GM18502 (cell line): ENCODE results near the gene MREG.
"Not testable (repeated sequence)": the region's sequence is repeated elsewhere in the genome, so short reads cannot be mapped to it uniquely, and the experiment has no call there.

Experiments used
- ATAC-seq: cut with Tn5 transposase; IDR thresholded peaks from one replicate; pipeline ENCODE4 v1.9.1; 2021; ENCODE audit warnings: mild to moderate bottlenecking; ENCODE audit not compliant: unreplicated experiment, poor library complexity

The MREG gene

GRCh38 chr2:215926992-215927391 lies 86.4 kb downstream of the MREG start:
- not testable (repeated sequence) for ATAC-seq

GRCh38 chr2:215921895-215922294 lies 91.5 kb downstream of the MREG start:
- no peak for ATAC-seq

DNA sequence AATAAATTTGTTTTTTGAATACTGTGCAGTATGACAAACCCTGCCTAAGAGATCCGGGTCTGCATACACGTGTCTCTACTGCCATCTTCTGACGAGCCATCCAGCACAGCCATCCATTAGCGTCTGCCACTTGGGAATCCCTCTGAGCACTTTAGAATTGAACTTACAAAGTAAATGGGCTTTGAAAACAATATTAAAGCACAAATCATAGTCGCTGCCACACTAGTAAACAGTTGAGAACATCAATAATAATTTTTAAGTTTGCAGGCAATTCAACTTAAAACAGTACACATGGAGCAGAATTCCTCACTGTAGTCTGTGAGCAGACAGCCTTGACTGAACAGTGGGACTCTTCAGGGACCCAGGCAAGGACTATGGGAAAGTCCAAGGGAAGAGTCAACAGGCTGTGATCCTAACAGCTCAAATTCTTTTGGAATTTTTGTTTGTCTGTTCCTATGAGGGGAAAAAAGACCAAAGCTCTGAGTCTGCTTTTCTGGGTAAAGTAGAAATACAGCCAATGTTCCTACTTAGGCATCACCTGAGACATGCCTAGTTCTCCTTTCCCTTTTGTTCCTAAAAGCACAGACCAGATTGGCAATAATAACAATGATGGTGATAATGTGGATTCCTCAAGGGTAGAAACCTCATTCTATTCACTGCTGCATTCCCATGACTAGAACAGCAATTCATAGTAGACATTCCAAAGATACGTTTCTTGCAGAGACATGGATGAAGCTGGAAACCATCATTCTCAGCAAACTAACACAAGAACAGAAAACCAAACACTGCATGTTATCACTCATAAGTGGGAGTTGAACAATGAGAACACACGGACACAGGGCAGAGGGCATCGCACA lies 92.9 kb downstream of the MREG start:
- peak; percentile 67 for ATAC-seq

GRCh38 chr2:215919624-215920243 lies 93.6 kb downstream of the MREG start:
- ATAC-seq: no peak

DNA sequence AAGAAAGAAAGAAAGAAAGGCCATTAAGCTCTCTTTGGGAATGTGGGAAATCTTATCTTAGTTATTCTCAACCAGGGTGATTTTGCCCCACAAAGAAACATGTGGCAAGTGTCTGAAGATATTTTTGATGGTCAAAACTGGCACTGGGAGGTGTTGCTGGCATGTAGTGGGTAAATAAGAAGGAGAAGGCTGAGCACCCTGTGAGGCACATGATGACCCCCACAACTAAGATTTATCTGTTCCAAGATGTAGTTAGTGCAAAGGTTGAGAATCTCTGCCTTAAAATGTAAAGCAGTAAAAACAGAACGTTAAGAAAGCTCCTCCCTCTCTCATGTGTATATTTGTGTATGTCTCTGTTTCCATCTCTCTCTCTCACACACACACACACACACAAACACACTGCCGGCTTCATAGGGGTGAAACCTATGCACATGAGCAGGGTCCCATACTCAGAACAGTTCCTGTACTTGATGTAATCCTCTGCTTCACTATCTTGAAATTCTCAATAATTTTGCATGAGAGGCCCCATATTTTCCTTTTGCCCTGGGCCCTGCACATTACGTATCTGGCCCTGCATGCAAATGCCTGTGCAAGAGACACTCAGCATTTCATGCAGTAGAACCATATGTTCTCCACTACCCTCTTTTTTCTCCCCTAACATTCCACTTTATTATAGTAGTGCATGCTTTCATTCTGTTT lies 94.3 kb downstream of the MREG start:
- ATAC-seq: no peak

GRCh38 chr2:215917953-215918620 lies 95.3 kb downstream of the MREG start:
- peak; percentile 79 for ATAC-seq

- no peak for ATAC-seq
Measured at GRCh38 chr2:215915441-215915840, 97.9 kb downstream of the MREG start.

- ATAC-seq: no peak
Measured at GRCh38 chr2:215914777-215915165, 98.6 kb downstream of the MREG start.

DNA sequence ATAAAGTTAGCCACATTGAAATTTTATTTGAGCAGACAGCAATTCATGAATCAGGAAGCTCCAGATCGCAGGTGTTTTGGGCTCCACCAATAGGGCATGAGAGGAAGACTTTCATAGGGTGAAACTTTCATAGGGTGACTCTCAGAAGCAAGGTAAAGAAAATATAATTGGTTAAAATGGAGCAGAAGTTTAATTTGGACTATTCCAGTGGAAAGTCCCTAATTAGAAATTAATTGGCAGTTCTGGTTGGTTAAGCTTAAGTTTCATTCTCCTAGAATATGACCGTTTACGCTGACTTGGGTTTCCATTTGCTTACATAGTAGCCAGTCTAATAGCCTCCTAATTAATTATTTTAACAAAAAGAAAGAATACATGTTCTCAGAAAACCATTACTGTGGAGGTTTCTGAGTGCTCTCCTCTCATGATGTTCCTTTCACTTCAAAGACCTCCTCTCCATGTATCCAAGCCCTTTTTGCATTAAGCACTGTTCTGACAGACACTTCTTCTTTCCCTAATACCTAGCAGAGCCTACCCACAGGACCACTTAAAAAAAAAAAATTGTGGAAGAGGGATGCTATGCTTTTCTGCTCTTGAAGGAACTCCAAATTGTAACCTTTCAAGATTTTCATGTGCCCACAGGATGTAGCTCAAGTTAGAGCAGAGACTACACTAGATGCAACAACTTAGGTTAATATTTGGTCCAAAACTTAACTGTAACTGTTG lies 99.1 kb downstream of the MREG start:
- no peak for ATAC-seq

GRCh38 chr2:215912299-215912842 lies 101.0 kb downstream of the MREG start:
- ATAC-seq: no peak

GRCh38 chr2:215911301-215912085 lies 101.9 kb downstream of the MREG start:
- ATAC-seq: no peak

DNA sequence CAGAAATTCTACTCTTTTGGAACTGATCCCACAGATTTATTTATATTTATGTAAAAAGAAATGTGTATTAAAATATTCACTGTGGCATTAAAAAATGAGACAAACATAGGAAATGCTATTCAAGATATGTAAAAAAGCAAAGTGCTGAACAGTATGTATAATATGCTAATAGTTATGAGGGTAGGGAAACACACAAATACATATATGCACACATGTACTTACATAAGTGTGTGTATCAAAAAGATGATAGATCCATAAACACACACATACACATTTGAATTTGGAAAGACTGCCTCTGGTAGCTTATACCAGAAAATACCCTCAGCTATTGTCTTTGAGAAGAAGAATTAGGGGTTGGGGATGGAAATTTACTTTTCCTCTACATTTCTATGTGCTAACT lies 103.2 kb downstream of the MREG start:
- no peak for ATAC-seq

- no peak for ATAC-seq
Measured at GRCh38 chr2:215907147-215907546, 106.2 kb downstream of the MREG start.

DNA sequence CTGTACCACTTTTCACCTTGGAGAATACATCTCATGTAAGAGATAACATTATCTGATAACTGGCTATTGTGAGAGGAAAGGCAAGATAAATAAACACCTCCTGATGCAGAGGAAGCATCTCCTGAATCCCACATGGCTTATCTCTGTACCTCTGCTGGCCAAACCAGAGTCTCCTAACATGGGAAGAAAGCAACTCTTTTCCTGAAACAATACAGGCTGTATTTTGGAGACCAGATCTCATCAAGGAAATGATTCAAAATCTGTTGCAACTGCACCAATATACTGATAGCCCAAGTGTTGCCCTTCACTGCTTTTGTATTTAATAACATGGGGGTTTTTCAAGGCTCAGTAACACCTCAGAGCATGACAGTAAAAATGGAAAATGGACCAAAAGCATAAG lies 106.9 kb downstream of the MREG start:
- no peak for ATAC-seq

DNA sequence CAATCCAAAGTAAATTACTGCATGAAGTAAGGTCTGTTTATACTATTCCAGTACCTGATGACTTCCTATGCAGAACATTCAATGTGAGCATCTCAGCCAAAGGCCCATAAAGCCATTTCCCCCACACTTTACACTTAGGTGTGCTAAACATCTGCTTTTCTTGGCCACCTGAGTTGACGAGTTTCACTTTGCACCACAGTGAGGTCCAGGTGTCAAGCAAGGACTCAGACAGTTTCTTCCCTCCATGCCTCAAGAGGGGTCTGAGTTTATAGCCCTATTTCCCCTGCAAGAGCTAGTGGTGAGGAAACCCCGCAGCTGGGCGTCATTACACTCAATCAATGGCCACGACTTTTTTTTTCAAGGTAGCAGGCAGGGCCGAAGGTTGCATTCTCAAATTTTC lies 107.7 kb downstream of the MREG start:
- ATAC-seq: no peak

DNA sequence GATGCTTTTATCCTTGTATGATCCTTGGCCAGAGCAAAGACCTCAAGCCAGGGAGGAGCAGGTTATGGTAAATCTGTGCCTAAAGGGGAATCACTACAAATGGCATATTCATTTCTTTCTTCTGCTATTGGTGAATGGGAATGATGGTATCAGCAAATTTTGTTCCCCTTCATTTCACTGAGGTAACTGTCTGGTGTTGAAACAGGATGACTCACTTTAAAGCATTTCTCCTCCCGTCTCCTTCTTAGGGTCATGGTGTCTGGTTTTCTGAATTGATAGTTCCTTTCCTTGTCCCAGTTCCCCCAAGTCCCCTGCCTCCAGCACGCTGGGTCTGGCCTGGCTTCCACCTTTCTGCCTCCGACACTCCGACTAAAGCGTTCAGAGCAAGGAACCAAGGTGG lies 109.2 kb downstream of the MREG start:
- ATAC-seq: no peak

DNA sequence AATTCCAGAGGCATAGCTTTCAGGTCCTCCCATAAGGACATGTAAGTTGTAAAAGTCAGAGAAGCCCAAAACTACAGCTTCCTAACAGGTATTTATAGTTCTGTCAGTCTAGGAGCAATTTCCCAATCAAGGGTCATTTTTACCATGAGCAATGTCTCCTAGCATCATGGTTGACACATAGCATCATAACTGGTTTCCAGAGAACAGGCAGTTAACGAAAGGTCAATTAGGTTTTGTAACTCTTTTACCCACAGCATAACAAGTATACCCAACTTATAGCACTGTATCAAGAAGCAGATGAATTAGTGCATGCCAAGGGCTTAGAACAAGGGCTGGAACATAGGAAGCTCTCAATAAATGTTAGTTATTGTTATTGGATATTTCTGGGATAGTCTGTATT lies 110.1 kb downstream of the MREG start:
- no peak for ATAC-seq

DNA sequence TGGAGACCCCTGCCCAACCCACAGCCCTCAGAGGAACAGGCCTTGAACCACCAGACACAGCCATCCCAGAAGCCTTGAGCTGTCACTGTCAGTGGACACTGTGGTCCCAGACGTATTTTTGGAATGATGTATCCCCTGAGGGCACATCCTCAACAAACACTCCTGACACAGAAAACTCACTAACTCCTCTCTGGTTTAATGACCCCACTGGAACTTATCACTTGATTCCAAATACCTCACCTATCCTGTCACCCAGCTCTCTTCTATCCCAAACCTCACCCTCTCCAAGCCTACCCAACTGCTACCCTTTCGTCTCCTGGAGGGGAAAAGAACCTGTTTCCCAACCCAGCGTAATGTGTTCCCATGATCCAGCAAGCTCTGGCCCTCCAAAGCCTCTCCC lies 111.6 kb downstream of the MREG start:
- ATAC-seq: no peak

DNA sequence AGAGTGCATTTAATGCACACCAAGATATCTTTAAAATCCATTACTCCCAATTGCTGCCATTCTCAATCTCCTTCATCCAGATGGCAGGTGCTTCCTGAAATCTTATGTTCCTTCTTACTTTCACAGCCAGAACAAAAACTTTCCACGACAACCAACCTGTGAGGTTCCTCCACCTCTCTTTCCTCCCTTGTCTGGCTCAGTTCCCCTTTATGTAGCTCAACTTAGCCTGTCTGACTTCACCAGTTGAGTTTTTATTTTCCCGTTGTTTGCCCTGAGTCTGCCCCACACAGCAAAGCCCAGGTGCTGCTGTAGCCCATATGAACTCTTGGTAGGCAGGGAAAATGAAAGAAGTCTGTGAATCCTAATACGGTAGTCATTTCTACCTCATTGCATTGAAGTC lies 112.5 kb downstream of the MREG start:
- ATAC-seq: peak; percentile 79
